Activated CD8-positive, alpha-beta memory T cell treated with anti-CD3 and anti-CD28 coated beads for 4 hours (primary cell): ENCODE results near the gene CHMP3.

Experiments used
- DNase-seq, 2 donors: peaks; one replicate each; pipeline ENCODE4 v3.0.0-alpha.2; 2020; ENCODE audit warnings: low read depth in 2 of 2

Gene CHMP3

GRCh38 chr2:86468162-86469033, 94.8 kb downstream of the CHMP3 start:
- peak in 1 of 2 donors; percentile 2 for DNase-seq

GRCh38 chr2:86466306-86466705, 96.9 kb downstream of the CHMP3 start:
- no peak for DNase-seq

GRCh38 chr2:86464652-86465051, 98.6 kb downstream of the CHMP3 start:
- no peak for DNase-seq

- DNase-seq: no peak
Observed at GRCh38 chr2:86461042-86461743, 102.0 kb downstream of the CHMP3 start.

- DNase-seq: no peak
Observed at GRCh38 chr2:86455181-86455580, 108.1 kb downstream of the CHMP3 start.

GRCh38 chr2:86454238-86454637, 109.0 kb downstream of the CHMP3 start:
- no peak for DNase-seq

GRCh38 chr2:86453836-86454235, 109.4 kb downstream of the CHMP3 start:
- no peak for DNase-seq
